ENCODE data around the gene CHCHD4. TPM values are rescaled to one million over a fixed set of nuclear protein-coding genes. Genes with fewer than 3 reads are reported as not detected.

The CHCHD4 gene
- total and polyA plus RNA-seq, 2 of the 13 experiments (the other 11 are each of a cell fraction or from before 2014, with no cell fraction given), result 15.8 to 24.1 TPM

DNA sequence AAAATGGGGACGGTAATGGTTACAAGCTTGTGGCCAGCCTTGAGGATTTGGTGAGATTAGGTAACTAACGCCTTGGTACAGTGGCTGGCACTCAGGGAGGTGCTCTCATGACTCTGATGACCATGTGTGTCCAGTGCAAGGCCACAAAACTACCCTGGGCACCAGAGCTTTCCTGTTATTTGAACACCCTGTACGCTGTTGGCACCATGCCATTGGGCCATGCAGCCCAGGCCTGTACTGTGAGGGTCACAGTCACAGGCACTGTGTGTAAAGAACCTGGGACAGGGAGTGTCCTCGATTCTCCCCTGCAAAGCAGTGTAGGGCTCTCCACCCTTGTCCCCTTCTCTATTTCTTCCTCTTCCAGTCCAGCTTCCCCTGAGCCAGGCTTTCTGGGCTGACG, 6.5 kb upstream of the CHCHD4 start (continued):
- TF ChIP-seq, protein P1, sequence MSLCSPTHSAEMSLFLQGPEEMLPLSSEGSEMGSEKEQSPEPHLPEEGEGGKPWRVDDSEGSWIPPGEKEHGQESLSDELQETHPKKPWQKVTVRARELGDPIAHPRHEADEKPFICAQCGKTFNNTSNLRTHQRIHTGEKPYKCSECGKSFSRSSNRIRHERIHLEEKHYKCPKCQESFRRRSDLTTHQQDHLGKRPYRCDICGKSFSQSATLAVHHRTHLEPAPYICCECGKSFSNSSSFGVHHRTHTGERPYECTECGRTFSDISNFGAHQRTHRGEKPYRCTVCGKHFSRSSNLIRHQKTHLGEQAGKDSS (CRISPR knock-in tag; IDR thresholded peaks at IDR 0.05; ENCODE audit: borderline replicate concordance, low read depth), result no peak
- TF ChIP-seq ZNF572 (CRISPR knock-in tag; IDR thresholded peaks at IDR 0.05) (no peak), FOXA3 (CRISPR knock-in tag; IDR thresholded peaks at IDR 0.05) (no peak), CAMTA2 (CRISPR knock-in tag; IDR thresholded peaks at IDR 0.05; ENCODE audit: borderline replicate concordance) (no peak), ZNF253 (CRISPR knock-in tag; IDR thresholded peaks at IDR 0.05; ENCODE audit: borderline replicate concordance) (no peak)
- TF ChIP-seq, protein P2, sequence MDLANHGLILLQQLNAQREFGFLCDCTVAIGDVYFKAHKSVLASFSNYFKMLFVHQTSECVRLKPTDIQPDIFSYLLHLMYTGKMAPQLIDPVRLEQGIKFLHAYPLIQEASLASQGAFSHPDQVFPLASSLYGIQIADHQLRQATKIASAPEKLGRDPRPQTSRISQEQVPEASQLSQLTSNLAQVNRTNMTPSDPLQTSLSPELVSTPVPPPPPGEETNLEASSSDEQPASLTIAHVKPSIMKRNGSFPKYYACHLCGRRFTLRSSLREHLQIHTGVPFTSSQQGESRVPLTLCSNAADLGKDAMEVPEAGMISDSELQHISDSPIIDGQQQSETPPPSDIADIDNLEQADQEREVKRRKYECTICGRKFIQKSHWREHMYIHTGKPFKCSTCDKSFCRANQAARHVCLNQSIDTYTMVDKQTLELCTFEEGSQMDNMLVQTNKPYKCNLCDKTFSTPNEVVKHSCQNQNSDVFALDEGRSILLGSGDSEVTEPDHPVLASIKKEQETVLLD (CRISPR knock-in tag; IDR thresholded peaks at IDR 0.05; ENCODE audit: low read depth), result no peak

DNA sequence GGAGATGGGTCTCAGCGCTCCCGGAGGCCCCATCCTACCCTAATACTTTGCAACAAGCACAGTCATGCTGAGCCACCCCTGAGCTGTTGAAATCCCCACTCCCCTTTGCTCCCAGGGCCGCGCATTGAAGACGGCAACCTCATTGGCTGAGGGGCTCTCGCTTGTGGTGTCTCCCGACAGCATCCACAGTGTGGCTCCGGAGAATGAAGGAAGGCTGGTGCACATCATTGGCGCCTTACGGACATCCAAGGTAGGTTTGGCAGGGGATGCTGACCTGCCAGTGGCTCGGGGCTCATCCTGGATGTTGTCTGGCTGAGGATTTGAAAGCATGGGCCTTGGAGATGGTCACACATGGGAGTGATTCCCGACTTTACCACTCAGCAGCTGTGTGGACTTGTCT, 6.0 kb upstream of the CHCHD4 start:
- Histone ChIP-seq H3K4me2 (ENCODE audit: low read depth, low read length) (no peak overlapping the region), H3K9ac (ENCODE audit: insufficient read depth, low read depth, low read length) (no peak overlapping the region), H4K20me1 (ENCODE audit: insufficient read depth, low read length) (peaks cover 16% of the 10 kb centered on the region), H3K9me3 (ENCODE audit: low read length) (no peaks in the 10 kb centered on the region), H3K4me1 (ENCODE audit: insufficient read depth, low read length) (peaks cover 32% of the 10 kb centered on the region), H3K4me3 (replicated peaks in 1 of 3; ENCODE audit: insufficient read depth in 1 of 3, low read depth in 2 of 3, low read length in 3 of 3) (no peak overlapping the region), H3K27ac (ENCODE audit: extremely low read length, insufficient read depth, low read length) (no peak overlapping the region), H3K36me3 (replicated peaks in 1 of 2; ENCODE audit: control insufficient read depth in 1 of 2, insufficient read depth in 2 of 2, low read length in 2 of 2) (peaks cover 31 to 75% of the 10 kb centered on the region in 2 experiments), H2AFZ (ENCODE audit: low read length) (no peak overlapping the region), H3K79me2 (ENCODE audit: insufficient read depth, low read length) (peaks cover 30% of the 10 kb centered on the region), H3K27me3 (ENCODE audit: control insufficient read depth in 1 of 2, insufficient read depth in 2 of 2, low read length in 2 of 2) (no peaks in the 10 kb centered on the region; a peak in 1 of 5 replicates)
- 98% methylated on average over 8 of the region's 12 CpGs for WGBS (ENCODE audit: low lambda C conversion rate)
- in situ Hi-C loops (cut with HindIII; ENCODE audit: extremely low pct_ligation_motif_present, low pct_unique_long_range_greater_than_20kb), result no loop called here
- intact Hi-C loops (cut with micrococcal nuclease; ENCODE audit: unreplicated experiment), result no loop called here
- no peak for TF ChIP-seq ZNF549 (CRISPR knock-in tag; IDR thresholded peaks at IDR 0.05)
- no peak for TF ChIP-seq NKX3-1 (CRISPR knock-in tag; IDR thresholded peaks at IDR 0.05)
- no peak for TF ChIP-seq KLF6 (CRISPR knock-in tag; IDR thresholded peaks at IDR 0.05)
- TF ChIP-seq, protein P3, sequence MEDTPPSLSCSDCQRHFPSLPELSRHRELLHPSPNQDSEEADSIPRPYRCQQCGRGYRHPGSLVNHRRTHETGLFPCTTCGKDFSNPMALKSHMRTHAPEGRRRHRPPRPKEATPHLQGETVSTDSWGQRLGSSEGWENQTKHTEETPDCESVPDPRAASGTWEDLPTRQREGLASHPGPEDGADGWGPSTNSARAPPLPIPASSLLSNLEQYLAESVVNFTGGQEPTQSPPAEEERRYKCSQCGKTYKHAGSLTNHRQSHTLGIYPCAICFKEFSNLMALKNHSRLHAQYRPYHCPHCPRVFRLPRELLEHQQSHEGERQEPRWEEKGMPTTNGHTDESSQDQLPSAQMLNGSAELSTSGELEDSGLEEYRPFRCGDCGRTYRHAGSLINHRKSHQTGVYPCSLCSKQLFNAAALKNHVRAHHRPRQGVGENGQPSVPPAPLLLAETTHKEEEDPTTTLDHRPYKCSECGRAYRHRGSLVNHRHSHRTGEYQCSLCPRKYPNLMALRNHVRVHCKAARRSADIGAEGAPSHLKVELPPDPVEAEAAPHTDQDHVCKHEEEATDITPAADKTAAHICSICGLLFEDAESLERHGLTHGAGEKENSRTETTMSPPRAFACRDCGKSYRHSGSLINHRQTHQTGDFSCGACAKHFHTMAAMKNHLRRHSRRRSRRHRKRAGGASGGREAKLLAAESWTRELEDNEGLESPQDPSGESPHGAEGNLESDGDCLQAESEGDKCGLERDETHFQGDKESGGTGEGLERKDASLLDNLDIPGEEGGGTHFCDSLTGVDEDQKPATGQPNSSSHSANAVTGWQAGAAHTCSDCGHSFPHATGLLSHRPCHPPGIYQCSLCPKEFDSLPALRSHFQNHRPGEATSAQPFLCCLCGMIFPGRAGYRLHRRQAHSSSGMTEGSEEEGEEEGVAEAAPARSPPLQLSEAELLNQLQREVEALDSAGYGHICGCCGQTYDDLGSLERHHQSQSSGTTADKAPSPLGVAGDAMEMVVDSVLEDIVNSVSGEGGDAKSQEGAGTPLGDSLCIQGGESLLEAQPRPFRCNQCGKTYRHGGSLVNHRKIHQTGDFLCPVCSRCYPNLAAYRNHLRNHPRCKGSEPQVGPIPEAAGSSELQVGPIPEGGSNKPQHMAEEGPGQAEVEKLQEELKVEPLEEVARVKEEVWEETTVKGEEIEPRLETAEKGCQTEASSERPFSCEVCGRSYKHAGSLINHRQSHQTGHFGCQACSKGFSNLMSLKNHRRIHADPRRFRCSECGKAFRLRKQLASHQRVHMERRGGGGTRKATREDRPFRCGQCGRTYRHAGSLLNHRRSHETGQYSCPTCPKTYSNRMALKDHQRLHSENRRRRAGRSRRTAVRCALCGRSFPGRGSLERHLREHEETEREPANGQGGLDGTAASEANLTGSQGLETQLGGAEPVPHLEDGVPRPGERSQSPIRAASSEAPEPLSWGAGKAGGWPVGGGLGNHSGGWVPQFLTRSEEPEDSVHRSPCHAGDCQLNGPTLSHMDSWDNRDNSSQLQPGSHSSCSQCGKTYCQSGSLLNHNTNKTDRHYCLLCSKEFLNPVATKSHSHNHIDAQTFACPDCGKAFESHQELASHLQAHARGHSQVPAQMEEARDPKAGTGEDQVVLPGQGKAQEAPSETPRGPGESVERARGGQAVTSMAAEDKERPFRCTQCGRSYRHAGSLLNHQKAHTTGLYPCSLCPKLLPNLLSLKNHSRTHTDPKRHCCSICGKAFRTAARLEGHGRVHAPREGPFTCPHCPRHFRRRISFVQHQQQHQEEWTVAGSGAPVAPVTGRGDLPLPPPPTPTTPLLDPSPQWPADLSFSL (CRISPR knock-in tag; IDR thresholded peaks at IDR 0.05), result no peak
- TF ChIP-seq ZNF225 (CRISPR knock-in tag; IDR thresholded peaks at IDR 0.05), result no peak
- no peak for TF ChIP-seq CREM (IDR thresholded peaks at IDR 0.05)
- no peak for TF ChIP-seq CREM (CRISPR knock-in tag; IDR thresholded peaks at IDR 0.05)
- no peak for ATAC-seq
- ChIA-PET CTCF (ENCODE audit: low intra/inter-chr PET ratio, low total read pairs) (no interaction called here), POLR2A (interaction anchor here (1.0 kb wide), 1 partner anchor 14 kb away, joined by 3 read pairs; no protein-coding TSS in a partner anchor)
- DNase-seq (ENCODE audit: low spot score), result no peak
- no peak for FAIRE-seq
- BruUV-seq (replicated peaks), result no TSS peak
